Progenitor cell of endocrine pancreas (in vitro differentiated cells): ENCODE results near the gene BLM. TPM values are rescaled to one million over a fixed set of nuclear protein-coding genes. Genes with fewer than 3 reads are reported as not detected.

Experiments
- DNase-seq: peaks from one replicate; pipeline ENCODE4 v3.0.0; 2021; ENCODE audit warnings: low spot score; ENCODE audit not compliant: unreplicated experiment
- H3K27ac Mint-ChIP-seq: 2 replicates; pipeline ENCODE4 v1.8.0; 2021; ENCODE audit warnings: mild to moderate bottlenecking, moderate library complexity, mixed read lengths
- H3K27me3 Mint-ChIP-seq: 2 replicates; pipeline ENCODE4 v1.8.0; 2021; ENCODE audit warnings: mixed read lengths
- H3K36me3 Mint-ChIP-seq: 2 replicates; pipeline ENCODE4 v1.8.0; 2022; ENCODE audit warnings: mixed read lengths; ENCODE audit not compliant: insufficient read depth
- H3K4me1 Mint-ChIP-seq: 2 replicates; pipeline ENCODE4 v1.8.0; 2021; ENCODE audit warnings: low read depth, mixed read lengths
- H3K4me3 Mint-ChIP-seq: 2 replicates; pipeline ENCODE4 v1.8.0; 2021; ENCODE audit warnings: low read depth, mild to moderate bottlenecking, moderate library complexity, mixed read lengths
- H3K9me3 Mint-ChIP-seq: 2 replicates; pipeline ENCODE4 v1.8.0; 2021; ENCODE audit warnings: low read depth, mixed read lengths
- CTCF ChIP-seq: fragments of 200-600 bp; sonication (generic); IDR thresholded peaks from one replicate; pipeline ENCODE4 v1.5.0; 2021; ENCODE audit warnings: antibody characterized with exemption, mild to moderate bottlenecking; ENCODE audit not compliant: unreplicated experiment
- total RNA-seq: library from RNA; stranded (reverse); gene quantifications from 2 replicates; pipeline ENCODE4 v1.2.1, GENCODE V29; 2021

BLM gene
- total RNA-seq, 1 donor from 2014 or later = 19.6 TPM

GRCh38 chr15:90799639-90800170, 82.6 kb downstream of the BLM start:
- no peaks in the 10 kb centered on the region for H3K4me1 Mint-ChIP-seq
- no peak overlapping the region for H3K27ac Mint-ChIP-seq
- peaks cover 8% of the 10 kb centered on the region for H3K36me3 Mint-ChIP-seq
- TF ChIP-seq CTCF = no peak
- no peak for DNase-seq
- no peaks in the 10 kb centered on the region for H3K27me3 Mint-ChIP-seq
- H3K4me3 Mint-ChIP-seq = no peak overlapping the region
- H3K9me3 Mint-ChIP-seq = no peaks in the 10 kb centered on the region

- TF ChIP-seq CTCF = no peak
- H3K27ac Mint-ChIP-seq = no peak overlapping the region
- no peaks in the 10 kb centered on the region for H3K27me3 Mint-ChIP-seq
- H3K9me3 Mint-ChIP-seq = no peaks in the 10 kb centered on the region
- no peak overlapping the region for H3K4me3 Mint-ChIP-seq
- no peak for DNase-seq
- peaks cover 8% of the 10 kb centered on the region for H3K36me3 Mint-ChIP-seq
- no peaks in the 10 kb centered on the region for H3K4me1 Mint-ChIP-seq
Measured at GRCh38 chr15:90801803-90802202, 84.7 kb downstream of the BLM start.

DNA sequence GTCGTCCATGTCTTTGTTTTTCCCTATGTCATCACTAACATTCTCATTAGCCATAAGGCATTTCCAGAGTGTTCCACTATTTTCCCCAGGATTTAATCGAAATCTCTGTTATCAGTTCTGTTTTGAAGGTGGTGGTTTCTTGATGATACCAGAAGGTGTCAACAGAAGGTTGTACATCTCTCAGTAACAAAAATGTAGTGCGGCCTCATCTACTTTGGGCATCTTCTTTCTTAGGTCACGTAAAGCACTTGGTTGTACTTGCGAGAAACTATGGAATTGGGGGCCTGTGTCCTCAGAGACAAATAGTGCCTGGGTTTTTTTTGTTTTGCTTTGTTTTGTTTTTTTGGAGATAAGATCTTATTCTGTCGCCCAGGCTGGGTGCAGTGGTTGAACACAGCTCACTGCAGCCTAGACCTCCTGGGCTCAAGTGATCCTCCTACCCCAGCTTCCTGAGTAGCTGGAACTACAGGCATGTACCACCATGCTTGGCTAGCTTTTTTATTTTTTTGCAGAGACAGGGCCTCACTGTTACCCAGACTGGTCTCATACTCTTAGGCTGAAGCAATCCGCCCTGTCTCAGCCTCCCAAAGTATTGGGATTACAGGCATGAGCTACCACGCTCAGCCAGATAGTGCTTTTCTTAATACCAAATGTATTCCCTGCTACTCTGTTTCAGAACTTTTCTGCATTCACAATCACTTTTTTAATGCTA, 90.1 kb downstream of the BLM start:
- Mint-ChIP-seq H3K36me3 (peaks cover 2% of the 10 kb centered on the region), H3K4me1 (no peaks in the 10 kb centered on the region), H3K27me3 (no peaks in the 10 kb centered on the region), H3K4me3 (no peak overlapping the region), H3K27ac (no peak overlapping the region), H3K9me3 (no peaks in the 10 kb centered on the region)
- TF ChIP-seq CTCF = no peak
- no peak for DNase-seq

GRCh38 chr15:90807786-90808086, 90.6 kb downstream of the BLM start:
- H3K4me1 Mint-ChIP-seq = no peaks in the 10 kb centered on the region

GRCh38 chr15:90808517-90809235, 91.5 kb downstream of the BLM start:
- DNase-seq = no peak
- peaks cover 2% of the 10 kb centered on the region for H3K36me3 Mint-ChIP-seq
- no peak for TF ChIP-seq CTCF
- H3K4me3 Mint-ChIP-seq = no peak overlapping the region
- H3K27ac Mint-ChIP-seq = no peak overlapping the region
- H3K4me1 Mint-ChIP-seq = peaks cover under 1% of the 10 kb centered on the region
- H3K9me3 Mint-ChIP-seq = no peaks in the 10 kb centered on the region
- H3K27me3 Mint-ChIP-seq = no peaks in the 10 kb centered on the region

More at GRCh38 chr15:90807786-90808086, 90.6 kb downstream of the BLM start:
- H3K4me3 Mint-ChIP-seq = no peak overlapping the region
- DNase-seq = no peak
- no peaks in the 10 kb centered on the region for H3K27me3 Mint-ChIP-seq
- TF ChIP-seq CTCF = no peak
- no peaks in the 10 kb centered on the region for H3K9me3 Mint-ChIP-seq
- peaks cover 2% of the 10 kb centered on the region for H3K36me3 Mint-ChIP-seq
- no peak overlapping the region for H3K27ac Mint-ChIP-seq
